ENCODE results near the gene FAM53A. TPM values are rescaled to one million over a fixed set of nuclear protein-coding genes. Genes with fewer than 3 reads are reported as not detected.
"Not testable (repeated sequence)": the region's sequence is repeated elsewhere in the genome, so short reads cannot be mapped to it uniquely, and the experiment has no call there.

The FAM53A gene
- total RNA-seq, 2 donors from 2014 or later, result 1.4 to 4.0 TPM

- Mint-ChIP-seq H3K9me3 (no peaks in the 10 kb centered on the region), H3K4me1 (ENCODE audit: low read depth) (peaks cover under 1% of the 10 kb centered on the region), H3K27me3 (ENCODE audit: low read depth) (no peaks in the 10 kb centered on the region), H3K4me3 (no peak overlapping the region), H3K36me3 (ENCODE audit: insufficient read depth in 2 of 2) (no peaks in the 10 kb centered on the region), H3K27ac (no peak overlapping the region)
- ATAC-seq (replicated peaks in 1 of 2) (no peak), DNase-seq (no peak)
These were observed 41.7 kb downstream of the FAM53A start for GRCh38 chr4:1642196-1642951.

GRCh38 chr4:1641671-1642070 lies 42.4 kb downstream of the FAM53A start:
- H3K4me3 Mint-ChIP-seq, result no peak overlapping the region

GRCh38 chr4:1640716-1641503 lies 43.2 kb downstream of the FAM53A start:
- not testable (repeated sequence) for H3K27me3 Mint-ChIP-seq (ENCODE audit: low read depth); DNase-seq; H3K36me3 Mint-ChIP-seq (ENCODE audit: insufficient read depth in 2 of 2); H3K9me3 Mint-ChIP-seq; H3K4me1 Mint-ChIP-seq (ENCODE audit: low read depth); H3K4me3 Mint-ChIP-seq; ATAC-seq (replicated peaks in 1 of 2); H3K27ac Mint-ChIP-seq

More at GRCh38 chr4:1641671-1642070, 42.4 kb downstream of the FAM53A start:
- ATAC-seq (replicated peaks in 1 of 2) (no peak), DNase-seq (no peak)
- Mint-ChIP-seq H3K27me3 (ENCODE audit: low read depth) (no peaks in the 10 kb centered on the region), H3K4me1 (ENCODE audit: low read depth) (no peaks in the 10 kb centered on the region), H3K36me3 (ENCODE audit: insufficient read depth in 2 of 2) (no peaks in the 10 kb centered on the region), H3K9me3 (no peaks in the 10 kb centered on the region), H3K27ac (no peak overlapping the region)

- Mint-ChIP-seq H3K27me3 (ENCODE audit: low read depth) (no peaks in the 10 kb centered on the region), H3K27ac (no peak overlapping the region), H3K4me1 (ENCODE audit: low read depth) (no peaks in the 10 kb centered on the region), H3K4me3 (no peak overlapping the region), H3K36me3 (ENCODE audit: insufficient read depth in 2 of 2) (no peaks in the 10 kb centered on the region), H3K9me3 (no peaks in the 10 kb centered on the region)
- ATAC-seq (replicated peaks in 1 of 2) (no peak), DNase-seq (no peak)
These were observed 43.9 kb downstream of the FAM53A start for GRCh38 chr4:1640190-1640589.

GRCh38 chr4:1639299-1639868 lies 44.7 kb downstream of the FAM53A start:
- Mint-ChIP-seq H3K36me3 (ENCODE audit: insufficient read depth in 2 of 2) (no peaks in the 10 kb centered on the region), H3K27ac (no peak overlapping the region), H3K4me3 (no peak overlapping the region), H3K27me3 (ENCODE audit: low read depth) (no peaks in the 10 kb centered on the region), H3K9me3 (no peaks in the 10 kb centered on the region), H3K4me1 (ENCODE audit: low read depth) (no peaks in the 10 kb centered on the region)
- ATAC-seq (replicated peaks in 1 of 2), result no peak
- DNase-seq, result no peak

GRCh38 chr4:1638873-1639272 lies 45.2 kb downstream of the FAM53A start:
- ATAC-seq (replicated peaks in 1 of 2) (no peak), DNase-seq (no peak)
- H3K36me3 Mint-ChIP-seq (ENCODE audit: insufficient read depth in 2 of 2), result no peaks in the 10 kb centered on the region
- no peak overlapping the region for H3K27ac Mint-ChIP-seq
- H3K9me3 Mint-ChIP-seq, result no peaks in the 10 kb centered on the region
- H3K4me3 Mint-ChIP-seq, result no peak overlapping the region
- no peaks in the 10 kb centered on the region for H3K4me1 Mint-ChIP-seq (ENCODE audit: low read depth)
- H3K27me3 Mint-ChIP-seq (ENCODE audit: low read depth), result no peaks in the 10 kb centered on the region

- H3K4me3 Mint-ChIP-seq, result no peak overlapping the region
- H3K4me1 Mint-ChIP-seq (ENCODE audit: low read depth), result no peaks in the 10 kb centered on the region
- DNase-seq (no peak), ATAC-seq (replicated peaks in 1 of 2) (no peak)
- no peaks in the 10 kb centered on the region for H3K36me3 Mint-ChIP-seq (ENCODE audit: insufficient read depth in 2 of 2)
- H3K9me3 Mint-ChIP-seq, result no peaks in the 10 kb centered on the region
- H3K27me3 Mint-ChIP-seq (ENCODE audit: low read depth), result no peaks in the 10 kb centered on the region
- no peak overlapping the region for H3K27ac Mint-ChIP-seq
These were observed 45.9 kb downstream of the FAM53A start for GRCh38 chr4:1638272-1638598.

- no peaks in the 10 kb centered on the region for H3K36me3 Mint-ChIP-seq (ENCODE audit: insufficient read depth in 2 of 2)
These were observed 46.4 kb downstream of the FAM53A start for GRCh38 chr4:1637580-1638271.

GRCh38 chr4:1636490-1637211 lies 47.5 kb downstream of the FAM53A start:
- H3K27me3 Mint-ChIP-seq (ENCODE audit: low read depth), result no peaks in the 10 kb centered on the region
- DNase-seq, result no peak
- no peaks in the 10 kb centered on the region for H3K4me1 Mint-ChIP-seq (ENCODE audit: low read depth)
- H3K9me3 Mint-ChIP-seq, result no peaks in the 10 kb centered on the region
- no peak overlapping the region for H3K27ac Mint-ChIP-seq
- no peak for ATAC-seq (replicated peaks in 1 of 2)
- H3K36me3 Mint-ChIP-seq (ENCODE audit: insufficient read depth in 2 of 2), result no peaks in the 10 kb centered on the region
- H3K4me3 Mint-ChIP-seq, result no peak overlapping the region

More at GRCh38 chr4:1637580-1638271, 46.4 kb downstream of the FAM53A start:
- Mint-ChIP-seq H3K27ac (no peak overlapping the region), H3K4me1 (ENCODE audit: low read depth) (no peaks in the 10 kb centered on the region), H3K27me3 (ENCODE audit: low read depth) (no peaks in the 10 kb centered on the region), H3K4me3 (no peak overlapping the region), H3K9me3 (no peaks in the 10 kb centered on the region)
- DNase-seq, result no peak
- ATAC-seq (replicated peaks in 1 of 2), result no peak

GRCh38 chr4:1635464-1635863 lies 48.6 kb downstream of the FAM53A start:
- Mint-ChIP-seq H3K27me3 (ENCODE audit: low read depth) (no peaks in the 10 kb centered on the region), H3K36me3 (ENCODE audit: insufficient read depth in 2 of 2) (no peaks in the 10 kb centered on the region), H3K27ac (no peak overlapping the region), H3K9me3 (no peaks in the 10 kb centered on the region), H3K4me1 (ENCODE audit: low read depth) (no peaks in the 10 kb centered on the region), H3K4me3 (no peak overlapping the region)
- DNase-seq (no peak), ATAC-seq (replicated peaks in 1 of 2) (no peak)

GRCh38 chr4:1633993-1634392 lies 50.1 kb downstream of the FAM53A start:
- Mint-ChIP-seq H3K27me3 (ENCODE audit: low read depth) (no peaks in the 10 kb centered on the region), H3K27ac (no peak overlapping the region), H3K4me1 (ENCODE audit: low read depth) (no peaks in the 10 kb centered on the region), H3K9me3 (no peaks in the 10 kb centered on the region), H3K4me3 (no peak overlapping the region), H3K36me3 (ENCODE audit: insufficient read depth in 2 of 2) (no peaks in the 10 kb centered on the region)
- no peak for ATAC-seq (replicated peaks in 1 of 2)
- no peak for DNase-seq

GRCh38 chr4:1632109-1633104 lies 51.7 kb downstream of the FAM53A start:
- DNase-seq (no peak), ATAC-seq (replicated peaks in 1 of 2) (no peak)
- Mint-ChIP-seq H3K36me3 (ENCODE audit: insufficient read depth in 2 of 2) (no peaks in the 10 kb centered on the region), H3K27ac (no peak overlapping the region), H3K27me3 (ENCODE audit: low read depth) (no peaks in the 10 kb centered on the region), H3K9me3 (no peaks in the 10 kb centered on the region), H3K4me3 (no peak overlapping the region), H3K4me1 (ENCODE audit: low read depth) (no peaks in the 10 kb centered on the region)
